ENCODE data around the gene SCUBE1.

GRCh38 chr22:43377548-43377895, 34.4 kb upstream of the SCUBE1 start:
- TF ChIP-seq, protein P1, sequence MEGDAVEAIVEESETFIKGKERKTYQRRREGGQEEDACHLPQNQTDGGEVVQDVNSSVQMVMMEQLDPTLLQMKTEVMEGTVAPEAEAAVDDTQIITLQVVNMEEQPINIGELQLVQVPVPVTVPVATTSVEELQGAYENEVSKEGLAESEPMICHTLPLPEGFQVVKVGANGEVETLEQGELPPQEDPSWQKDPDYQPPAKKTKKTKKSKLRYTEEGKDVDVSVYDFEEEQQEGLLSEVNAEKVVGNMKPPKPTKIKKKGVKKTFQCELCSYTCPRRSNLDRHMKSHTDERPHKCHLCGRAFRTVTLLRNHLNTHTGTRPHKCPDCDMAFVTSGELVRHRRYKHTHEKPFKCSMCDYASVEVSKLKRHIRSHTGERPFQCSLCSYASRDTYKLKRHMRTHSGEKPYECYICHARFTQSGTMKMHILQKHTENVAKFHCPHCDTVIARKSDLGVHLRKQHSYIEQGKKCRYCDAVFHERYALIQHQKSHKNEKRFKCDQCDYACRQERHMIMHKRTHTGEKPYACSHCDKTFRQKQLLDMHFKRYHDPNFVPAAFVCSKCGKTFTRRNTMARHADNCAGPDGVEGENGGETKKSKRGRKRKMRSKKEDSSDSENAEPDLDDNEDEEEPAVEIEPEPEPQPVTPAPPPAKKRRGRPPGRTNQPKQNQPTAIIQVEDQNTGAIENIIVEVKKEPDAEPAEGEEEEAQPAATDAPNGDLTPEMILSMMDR (IDR thresholded peaks at IDR 0.05) = no peak
- TF ChIP-seq POLR2A (IDR thresholded peaks at IDR 0.05) = no peak
- no peak for TF ChIP-seq EP300 (IDR thresholded peaks at IDR 0.05)
